DMS153 treated with DMSO at 0.1 percent for 48 hours (cell line): ENCODE measurements around the gene LRRC26.

Experiments used
- DNase-seq: peaks from one replicate; lab custom pipeline; 2025; ENCODE audit not compliant: unreplicated experiment; lab: John Stamatoyannopoulos, UW

Gene LRRC26

GRCh38 chr9:137157618-137158415 is 12.0 kb downstream of the LRRC26 start:
- no peak for DNase-seq

DNA sequence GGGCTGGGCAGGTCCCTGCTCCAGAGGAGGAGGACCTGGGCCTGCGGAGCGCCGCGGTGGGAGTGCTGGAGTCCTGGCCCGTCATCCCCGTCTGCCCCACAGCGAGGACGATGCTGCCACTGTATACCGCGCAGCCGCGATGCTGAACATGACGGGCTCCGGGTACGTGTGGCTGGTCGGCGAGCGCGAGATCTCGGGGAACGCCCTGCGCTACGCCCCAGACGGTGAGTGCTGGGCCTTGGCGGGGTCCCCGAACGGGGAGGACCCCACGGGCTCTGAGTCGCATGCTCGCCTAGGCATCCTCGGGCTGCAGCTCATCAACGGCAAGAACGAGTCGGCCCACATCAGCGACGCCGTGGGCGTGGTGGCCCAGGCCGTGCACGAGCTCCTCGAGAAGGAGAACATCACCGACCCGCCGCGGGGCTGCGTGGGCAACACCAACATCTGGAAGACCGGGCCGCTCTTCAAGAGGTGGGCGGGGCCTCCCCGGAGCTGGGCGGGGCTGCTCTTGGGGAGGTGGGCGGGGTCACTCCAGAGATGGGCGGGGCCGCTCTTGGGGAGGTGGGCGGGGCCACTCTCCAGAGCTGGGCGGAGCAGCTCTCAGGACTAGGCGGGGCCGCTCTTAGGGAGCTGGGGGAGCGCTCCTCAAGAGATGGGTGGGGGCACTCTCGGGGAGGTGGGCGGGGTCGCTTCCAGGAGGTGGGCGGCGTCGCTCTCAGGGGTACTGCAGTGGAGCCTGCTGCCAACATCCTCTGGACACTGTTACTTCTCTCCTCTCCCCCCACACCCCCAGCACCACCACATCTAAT is 13.1 kb downstream of the LRRC26 start:
- no peak for DNase-seq

GRCh38 chr9:137152844-137153405 is 16.9 kb downstream of the LRRC26 start:
- no peak for DNase-seq

DNA sequence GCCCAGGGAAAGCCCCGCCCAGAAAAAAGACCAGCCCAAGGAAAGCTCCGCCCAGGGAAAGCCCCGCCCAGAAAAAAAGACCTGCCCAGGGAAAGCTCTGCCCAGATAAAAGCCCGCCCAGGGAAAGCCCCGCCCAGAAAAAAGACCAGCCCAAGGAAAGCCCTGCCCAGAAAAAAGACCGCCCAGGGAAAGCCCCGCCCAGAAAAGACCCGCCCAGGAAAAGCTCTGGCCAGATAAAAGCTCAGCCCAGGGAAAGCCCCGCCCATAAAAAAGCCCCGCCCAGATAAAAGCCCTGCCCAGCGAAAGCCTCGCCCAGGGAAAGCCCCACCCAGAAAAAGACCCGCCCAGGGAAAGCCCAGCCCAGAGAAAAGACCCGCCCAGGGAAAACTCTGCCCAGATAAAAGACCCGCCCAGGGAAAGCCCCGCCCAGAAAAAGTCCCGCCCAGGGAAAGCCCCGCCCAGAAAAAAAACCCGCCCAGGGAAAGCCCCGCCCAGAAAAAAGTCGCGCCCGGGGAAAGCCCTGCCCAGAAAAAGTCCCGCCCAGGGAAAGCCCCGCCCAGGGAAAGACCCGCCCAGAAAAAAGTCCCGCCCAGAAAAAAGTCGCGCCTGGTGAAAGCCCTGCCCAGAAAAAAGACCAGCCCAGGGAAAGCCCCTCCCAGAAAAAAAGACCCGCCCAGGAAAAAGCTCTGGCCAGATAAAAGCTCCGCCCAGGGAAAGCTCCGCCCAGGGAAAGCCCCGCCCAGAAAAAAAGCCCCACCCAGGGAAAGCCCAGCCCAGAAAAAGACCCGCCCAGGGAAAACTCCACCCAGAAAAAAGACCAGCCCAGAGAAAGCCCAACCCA is 19.0 kb downstream of the LRRC26 start:
- DNase-seq = peak; percentile 61

DNA sequence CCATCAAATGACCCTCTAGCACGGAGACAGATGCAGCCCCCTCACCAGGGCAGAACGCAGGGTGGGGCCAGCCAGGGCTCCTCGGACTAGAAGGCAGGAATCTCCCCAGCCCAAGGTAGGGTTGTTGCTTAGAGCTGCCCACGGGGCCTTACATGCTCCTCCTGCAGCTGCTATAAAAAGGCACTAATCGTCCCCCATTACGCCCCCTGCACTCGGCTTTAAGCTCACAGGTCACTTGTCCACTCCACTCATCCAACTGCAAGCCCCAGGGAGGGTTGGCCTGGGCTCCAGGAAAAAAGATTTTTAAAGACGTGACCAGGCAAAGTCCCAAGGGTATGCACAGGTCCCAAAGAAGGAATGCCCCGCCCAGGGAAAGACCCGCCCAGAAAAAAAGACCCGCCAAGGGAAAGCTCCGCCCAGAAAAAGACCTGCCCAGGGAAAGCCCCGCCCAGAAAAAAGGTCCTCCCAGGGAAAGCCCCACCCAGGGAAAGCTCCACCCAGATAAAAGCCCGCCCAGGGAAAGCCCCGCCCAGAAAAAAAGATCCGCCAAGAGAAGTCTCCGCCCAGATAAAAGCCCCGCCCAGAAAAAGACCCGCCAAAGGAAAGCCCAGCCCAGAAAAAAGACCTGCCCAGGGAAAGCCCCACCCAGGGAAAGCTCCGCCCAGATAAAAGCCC is 19.8 kb downstream of the LRRC26 start:
- no peak for DNase-seq

DNA sequence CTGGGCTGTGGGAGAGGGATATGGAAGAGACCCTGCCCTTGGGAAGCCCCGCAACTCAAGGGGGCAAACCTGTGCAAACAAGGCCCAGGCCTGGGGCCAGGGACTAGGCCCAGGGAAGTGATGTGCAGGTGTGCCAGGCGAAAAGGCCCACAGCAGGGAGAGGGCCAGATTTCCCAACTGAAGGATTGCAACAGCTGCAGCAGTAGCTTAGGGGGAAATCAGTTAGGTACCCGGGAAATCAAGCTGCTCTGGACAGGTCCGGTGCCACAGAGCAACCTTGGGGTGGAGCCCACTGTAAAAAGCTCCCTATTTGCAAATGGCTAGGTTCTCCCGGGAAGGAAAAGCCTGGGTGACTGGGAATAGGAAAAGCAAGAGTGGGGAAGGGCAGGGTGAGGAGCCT is 20.5 kb downstream of the LRRC26 start:
- no peak for DNase-seq

GRCh38 chr9:137148661-137149060 is 21.2 kb downstream of the LRRC26 start:
- DNase-seq = no peak

- no peak for DNase-seq
These were observed 21.6 kb downstream of the LRRC26 start for GRCh38 chr9:137148242-137148641.

DNA sequence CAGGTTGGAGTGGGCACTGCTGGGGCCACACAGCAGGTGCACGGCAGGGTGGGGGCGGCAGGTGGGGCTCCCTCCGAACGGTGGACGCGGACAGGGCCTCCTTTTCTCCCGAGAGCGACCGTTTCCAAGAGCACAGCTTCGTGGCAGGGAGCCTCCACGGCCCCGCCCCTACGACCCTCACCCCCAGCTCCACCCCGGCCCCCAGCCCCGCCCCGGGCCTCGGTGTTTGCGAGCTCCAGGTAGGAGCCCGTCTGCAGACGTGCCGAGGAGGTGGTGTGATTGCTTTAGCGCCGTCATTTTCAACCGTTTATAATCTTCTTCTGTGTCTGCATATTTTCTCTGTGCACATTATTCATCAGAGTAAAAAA is 22.1 kb downstream of the LRRC26 start:
- no peak for DNase-seq

DNA sequence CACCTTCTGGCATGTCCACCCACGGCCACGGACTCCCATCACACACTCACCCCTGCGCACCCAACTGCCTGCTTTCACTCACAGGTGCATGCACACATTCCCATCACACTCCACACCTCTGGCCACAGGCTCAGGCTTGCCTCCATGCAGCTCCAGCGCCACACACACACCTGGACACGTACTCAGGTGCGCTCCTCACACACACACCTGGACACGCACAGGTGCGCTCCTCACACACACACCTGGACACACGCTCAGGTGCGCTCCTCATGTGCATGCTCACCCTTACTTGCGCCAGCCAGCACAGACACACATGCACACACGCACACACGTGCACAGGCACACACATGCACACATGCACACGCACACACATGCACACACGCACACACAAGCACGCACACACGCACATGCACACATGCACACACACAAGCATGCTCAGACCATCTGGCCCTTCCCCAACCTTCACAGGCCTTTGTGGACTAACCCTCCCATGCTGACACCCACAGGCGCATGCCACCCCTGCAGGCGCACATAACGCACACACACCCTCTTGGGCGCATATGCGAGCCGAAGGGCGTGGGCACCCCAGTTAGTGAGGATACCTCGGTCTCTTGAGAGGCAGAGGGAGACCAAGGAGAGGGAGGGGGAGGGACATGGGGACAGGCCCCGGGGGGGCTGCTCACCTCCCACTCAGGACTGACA is 22.6 kb downstream of the LRRC26 start:
- no peak for DNase-seq

DNA sequence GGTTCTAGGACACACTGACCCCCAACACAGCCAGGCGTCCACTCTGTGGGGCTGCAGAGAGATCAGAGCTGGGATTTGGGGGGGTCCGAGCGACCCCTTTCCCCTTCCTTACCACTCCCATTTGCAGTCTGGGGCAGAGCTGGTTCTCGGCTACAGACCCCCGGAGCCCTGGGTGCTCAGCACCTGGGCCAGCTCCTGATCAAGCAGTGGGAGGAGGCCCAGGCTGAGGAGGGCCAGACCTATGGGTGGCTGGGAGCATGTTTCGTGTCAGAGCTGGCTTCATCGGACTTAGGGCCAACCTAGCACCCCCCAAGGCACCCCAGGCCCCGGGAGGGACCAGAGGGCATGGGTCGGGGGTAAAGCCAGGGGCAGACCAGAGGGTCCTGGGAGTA is 23.3 kb downstream of the LRRC26 start:
- no peak for DNase-seq

DNA sequence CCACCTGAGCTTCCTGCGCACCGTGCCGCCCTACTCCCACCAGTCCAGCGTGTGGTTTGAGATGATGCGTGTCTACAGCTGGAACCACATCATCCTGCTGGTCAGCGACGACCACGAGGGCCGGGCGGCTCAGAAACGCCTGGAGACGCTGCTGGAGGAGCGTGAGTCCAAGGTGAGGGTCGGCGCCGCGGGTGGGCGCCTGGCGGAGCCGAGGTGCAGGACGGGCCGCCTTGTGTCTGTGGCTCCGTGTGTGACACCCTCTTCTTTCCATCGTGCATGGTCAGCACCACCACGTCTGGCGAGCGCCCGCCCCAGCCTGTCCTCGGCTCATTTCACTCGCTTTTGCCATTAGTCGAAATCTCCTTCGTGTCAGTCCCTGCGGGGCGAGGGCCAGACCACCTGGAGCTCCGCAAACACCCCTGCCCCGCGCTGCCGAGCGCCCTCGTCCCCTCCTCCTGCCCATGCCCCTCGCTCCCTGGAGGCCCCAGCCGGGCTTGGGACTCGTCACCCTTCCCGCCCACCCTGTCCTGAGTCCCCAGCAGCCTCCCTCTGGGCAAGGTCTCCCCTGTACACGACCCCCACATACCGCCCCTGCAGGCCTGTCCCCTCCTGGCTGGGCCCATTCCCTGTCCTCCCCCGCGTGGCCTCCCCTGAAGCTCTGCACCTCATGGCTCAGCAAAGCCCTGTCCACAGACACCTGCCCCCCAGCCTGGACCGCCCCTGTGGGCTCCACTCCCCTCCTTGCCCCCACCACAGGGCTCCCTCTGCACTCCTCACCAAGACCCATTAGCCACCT is 23.9 kb downstream of the LRRC26 start:
- no peak for DNase-seq

DNA sequence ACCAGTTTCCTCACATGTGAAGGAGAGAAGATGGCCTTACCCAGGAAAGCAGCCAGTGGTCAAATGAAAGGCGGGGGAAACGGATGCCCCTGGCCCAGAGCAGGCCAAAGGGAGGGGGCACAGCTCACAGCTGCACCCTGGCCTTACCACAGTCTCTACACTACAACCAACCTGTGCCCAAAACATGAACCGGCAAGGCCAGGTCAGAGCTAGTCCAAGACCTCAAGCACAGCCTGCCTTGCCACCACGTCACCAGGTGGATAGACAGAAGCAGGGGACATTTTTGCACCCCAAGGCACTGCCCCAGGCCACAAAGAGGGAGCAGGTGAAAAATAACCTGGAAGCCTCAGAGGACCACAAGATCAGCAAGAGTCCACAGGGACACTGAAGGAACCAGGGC is 26.4 kb downstream of the LRRC26 start:
- DNase-seq = no peak

- no peak for DNase-seq
These were observed 27.6 kb downstream of the LRRC26 start for GRCh38 chr9:137141976-137142936.

GRCh38 chr9:137141050-137141810 is 28.6 kb downstream of the LRRC26 start:
- no peak for DNase-seq

- no peak for DNase-seq
These were observed 29.5 kb downstream of the LRRC26 start for GRCh38 chr9:137140151-137141012.
